Mucosa of descending colon (tissue), 3 donors: ENCODE results near the gene PIPOX. TPM values are rescaled to one million over a fixed set of nuclear protein-coding genes. Genes with fewer than 3 reads are reported as not detected.

ENCODE experiments used
- ATAC-seq: fragments of 200-7000 bp; cut with Tn5 transposase; one replicate; pipeline ENCODE4 v1.9.1; 2020; ENCODE audit warnings: mild to moderate bottlenecking, moderate library complexity
- DNase-seq, 3 donors: peaks; one replicate each; pipeline ENCODE4 v3.0.0-alpha.2; 2020
- H3K36me3 ChIP-seq: fragments of 200-600 bp; one replicate; pipeline ENCODE4 v1.8.0; 2021; ENCODE audit warnings: low read depth, mild to moderate bottlenecking
- H3K4me1 ChIP-seq: fragments of 200-600 bp; one replicate; pipeline ENCODE4 v1.8.0; 2021; ENCODE audit warnings: low read depth, mild to moderate bottlenecking
- H3K4me3 ChIP-seq: fragments of 200-600 bp; one replicate; pipeline ENCODE4 v1.8.0; 2021; ENCODE audit warnings: mild to moderate bottlenecking
- H3K9me3 ChIP-seq: fragments of 200-600 bp; one replicate; pipeline ENCODE4 v1.8.0; 2021; ENCODE audit warnings: mild to moderate bottlenecking
- intact Hi-C, 2 donors: fragments of 100-400 bp; cut with DNase I in 1 of 2; cut with micrococcal nuclease in 1 of 2; formaldehyde crosslinking; loops; one replicate each; pipeline versions ENCODE4 v1.11.0 to v1.11.1; 2022; cut with DNase I, micrococcal nuclease
- total RNA-seq, 3 donors: library from RNA; stranded (reverse); fragmentation: NEBNext Ultra II Directional in 2 of 3; extraction: Animal tissue kit (Norgen Biotek cat#: 25700) in 2 of 3; gene quantifications; one replicate each; pipeline versions ENCODE4 v1.2.1 to v1.2.4, GENCODE V29; 2021 to 2023
- TF ChIP-seq, protein P1 (sequence below): fragments of 200-600 bp; IDR thresholded peaks from one replicate; pipeline ENCODE4 v1.8.0; 2022; ENCODE audit warnings: antibody characterized with exemption, mild to moderate bottlenecking
- donor health status: DM: no; HTN: no; CAD: no; lungs with moderate emphysema.
- donor health status: DM: no; HTN: no; CAD: no.
- donor health status: DM: no; HTN: yes; CAD: no.

The PIPOX gene
- total RNA-seq, 3 donors from 2014 or later = 0.75 to 7.4 (median 1.3) TPM

DNA sequence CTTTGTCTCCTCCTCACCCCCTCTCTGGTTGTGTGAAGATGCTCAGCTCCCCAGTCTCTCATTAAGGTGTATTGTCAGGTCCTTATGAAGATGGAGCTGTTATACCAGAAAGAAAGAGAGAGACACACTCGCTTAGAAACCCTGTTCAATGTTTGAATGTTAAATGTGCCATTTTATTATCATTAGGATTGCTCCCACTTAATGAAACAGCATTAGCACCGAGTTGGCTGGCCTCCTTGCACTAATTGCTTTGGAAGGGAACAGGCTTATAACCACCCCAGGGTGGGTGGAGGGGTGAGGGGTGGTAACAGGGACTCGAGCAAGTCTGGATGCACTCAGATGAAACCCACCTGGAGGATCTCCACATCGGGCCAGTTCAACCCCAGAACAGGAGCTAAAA lies 14.4 kb downstream of the PIPOX start:
- no peaks in the 10 kb centered on the region for H3K4me1 ChIP-seq
- ATAC-seq = no peak
- TF ChIP-seq, protein P1, sequence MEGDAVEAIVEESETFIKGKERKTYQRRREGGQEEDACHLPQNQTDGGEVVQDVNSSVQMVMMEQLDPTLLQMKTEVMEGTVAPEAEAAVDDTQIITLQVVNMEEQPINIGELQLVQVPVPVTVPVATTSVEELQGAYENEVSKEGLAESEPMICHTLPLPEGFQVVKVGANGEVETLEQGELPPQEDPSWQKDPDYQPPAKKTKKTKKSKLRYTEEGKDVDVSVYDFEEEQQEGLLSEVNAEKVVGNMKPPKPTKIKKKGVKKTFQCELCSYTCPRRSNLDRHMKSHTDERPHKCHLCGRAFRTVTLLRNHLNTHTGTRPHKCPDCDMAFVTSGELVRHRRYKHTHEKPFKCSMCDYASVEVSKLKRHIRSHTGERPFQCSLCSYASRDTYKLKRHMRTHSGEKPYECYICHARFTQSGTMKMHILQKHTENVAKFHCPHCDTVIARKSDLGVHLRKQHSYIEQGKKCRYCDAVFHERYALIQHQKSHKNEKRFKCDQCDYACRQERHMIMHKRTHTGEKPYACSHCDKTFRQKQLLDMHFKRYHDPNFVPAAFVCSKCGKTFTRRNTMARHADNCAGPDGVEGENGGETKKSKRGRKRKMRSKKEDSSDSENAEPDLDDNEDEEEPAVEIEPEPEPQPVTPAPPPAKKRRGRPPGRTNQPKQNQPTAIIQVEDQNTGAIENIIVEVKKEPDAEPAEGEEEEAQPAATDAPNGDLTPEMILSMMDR = no peak
- H3K36me3 ChIP-seq = no peaks in the 10 kb centered on the region
- DNase-seq = no peak
- H3K4me3 ChIP-seq = no peak overlapping the region
- intact Hi-C loops = no loop called here
- no peaks in the 10 kb centered on the region for H3K9me3 ChIP-seq

DNA sequence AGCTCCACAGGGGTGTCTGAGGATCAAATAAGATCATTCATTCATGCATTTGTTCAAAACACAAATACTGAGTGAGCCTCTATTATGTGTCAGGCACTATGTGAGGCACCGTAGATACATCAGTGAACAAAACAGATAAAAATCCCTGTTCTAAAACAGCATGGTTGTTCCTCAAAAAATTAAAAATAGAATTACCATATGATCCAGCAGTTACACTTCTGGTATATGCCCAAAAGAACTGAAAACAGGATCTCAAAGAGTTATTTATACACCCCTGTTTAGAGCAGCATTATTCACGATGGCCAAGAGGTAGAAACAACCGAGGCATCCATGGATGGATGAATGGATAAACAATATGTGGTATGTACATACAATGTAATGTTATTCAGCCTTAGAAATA lies 15.4 kb downstream of the PIPOX start:
- Histone ChIP-seq H3K4me1 (no peaks in the 10 kb centered on the region), H3K4me3 (no peak overlapping the region), H3K9me3 (no peaks in the 10 kb centered on the region), H3K36me3 (no peaks in the 10 kb centered on the region)
- ATAC-seq = no peak
- DNase-seq = no peak
- TF ChIP-seq, protein P1 = no peak
- intact Hi-C loops = no loop called here

DNA sequence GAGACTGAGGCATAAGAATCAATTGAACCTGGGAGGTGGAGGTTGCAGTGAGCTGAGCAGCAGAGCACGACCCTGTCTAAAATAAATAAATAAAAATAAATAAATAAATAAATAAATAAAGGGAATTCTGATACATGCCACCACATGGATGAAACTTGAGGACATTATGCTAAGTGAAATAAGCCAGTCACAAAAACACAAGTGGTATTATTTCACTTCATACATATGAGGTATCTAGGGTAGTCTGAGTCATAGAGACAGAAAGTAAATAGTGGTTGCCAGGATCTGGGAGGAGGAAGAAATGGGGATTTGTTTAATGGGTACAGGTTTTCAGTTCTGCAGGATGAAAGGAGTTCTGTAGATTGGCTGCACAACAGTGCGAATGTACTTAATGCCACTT lies 16.3 kb downstream of the PIPOX start:
- H3K4me3 ChIP-seq = no peak overlapping the region

DNA sequence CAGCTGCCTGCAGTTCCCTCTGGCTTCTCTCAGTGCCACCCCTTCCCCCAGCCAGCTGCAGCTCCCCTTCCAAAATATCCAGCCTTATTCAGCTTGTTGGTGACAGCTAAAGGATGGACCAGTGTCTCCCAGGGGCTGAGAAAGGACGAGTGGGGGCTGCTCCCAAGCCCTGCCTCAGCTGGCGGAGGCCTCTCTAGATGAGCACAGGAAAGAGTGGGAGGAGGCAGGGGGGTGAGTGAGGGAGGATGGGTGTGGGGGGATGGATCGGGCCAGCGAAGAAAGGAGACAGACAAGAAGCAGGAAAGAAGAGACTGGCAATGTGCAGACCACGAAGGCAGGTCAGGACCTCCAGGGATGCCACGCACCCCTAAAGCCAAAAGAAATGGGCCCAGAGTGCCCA lies 17.5 kb downstream of the PIPOX start:
- DNase-seq = no peak
- H3K4me1 ChIP-seq = no peaks in the 10 kb centered on the region
- intact Hi-C loops = no loop called here
- no peak overlapping the region for H3K4me3 ChIP-seq
- no peaks in the 10 kb centered on the region for H3K36me3 ChIP-seq
- H3K9me3 ChIP-seq = no peaks in the 10 kb centered on the region
- no peak for ATAC-seq
- TF ChIP-seq, protein P1 = no peak

More for the DNA sequence above, 16.3 kb downstream of the PIPOX start:
- Histone ChIP-seq H3K9me3 (no peaks in the 10 kb centered on the region), H3K4me1 (no peaks in the 10 kb centered on the region), H3K36me3 (no peaks in the 10 kb centered on the region)
- ATAC-seq = peak; percentile 36
- DNase-seq = no peak
- TF ChIP-seq, protein P1 = no peak
- intact Hi-C loops = no loop called here

DNA sequence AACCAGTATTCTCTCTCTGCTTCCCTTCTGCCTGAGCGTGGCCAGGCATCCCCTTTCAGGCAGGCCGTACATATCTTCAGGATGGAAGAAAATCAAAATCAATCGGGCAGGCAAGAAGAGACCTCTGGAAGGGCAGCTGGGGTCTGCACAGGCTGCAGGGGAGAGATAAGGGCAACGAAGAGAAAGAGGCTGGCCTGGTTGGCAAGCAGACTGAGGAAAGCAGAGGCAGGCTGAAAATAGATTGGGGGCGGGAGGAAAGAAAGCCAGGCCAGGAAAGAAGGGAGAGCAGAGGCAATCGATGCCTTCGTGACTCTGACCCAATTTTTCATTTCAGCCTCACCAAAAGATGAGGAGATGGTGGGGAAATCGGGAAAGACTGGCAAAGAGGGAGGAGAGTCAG lies 18.1 kb downstream of the PIPOX start:
- no peaks in the 10 kb centered on the region for H3K4me1 ChIP-seq
- H3K9me3 ChIP-seq = no peaks in the 10 kb centered on the region
- H3K36me3 ChIP-seq = no peaks in the 10 kb centered on the region
- intact Hi-C loops = no loop called here
- ATAC-seq (no peak), DNase-seq (no peak)
- H3K4me3 ChIP-seq = no peak overlapping the region
- TF ChIP-seq, protein P1 = no peak

DNA sequence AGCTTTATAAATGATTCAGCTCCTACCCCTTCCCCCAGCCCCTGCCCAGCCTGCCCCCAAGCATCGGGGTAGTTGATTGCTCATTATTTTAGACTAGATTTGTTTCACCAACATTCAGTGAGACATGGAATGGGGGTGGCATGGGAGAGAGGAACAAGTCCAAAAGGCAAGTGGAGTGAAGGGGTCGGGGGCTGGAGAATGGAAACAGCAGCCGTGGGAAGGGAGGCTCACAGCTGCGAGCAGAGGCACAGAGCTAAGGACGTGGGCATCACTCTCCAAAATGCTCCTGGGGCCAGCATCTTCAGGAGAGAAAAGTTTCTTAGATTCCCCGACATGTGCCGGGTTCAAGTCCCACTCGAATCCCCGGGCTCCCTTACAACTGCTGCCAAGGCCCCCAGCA lies 19.3 kb downstream of the PIPOX start:
- no peak for DNase-seq
- no peaks in the 10 kb centered on the region for H3K36me3 ChIP-seq
- no peaks in the 10 kb centered on the region for H3K4me1 ChIP-seq
- intact Hi-C loops = no loop called here
- TF ChIP-seq, protein P1 = no peak
- no peak for ATAC-seq
- H3K4me3 ChIP-seq = no peak overlapping the region
- no peaks in the 10 kb centered on the region for H3K9me3 ChIP-seq
